NCI-H2029 (cell line): ENCODE results near the gene DLG1.

Experiments used
- DNase-seq: peaks from one replicate; lab custom pipeline; 2025; lab: John Stamatoyannopoulos, UW

DLG1 gene

GRCh38 chr3:197028728-197029510 is 269.5 kb downstream of the DLG1 start:
- peak; percentile 11 for DNase-seq

GRCh38 chr3:197027896-197028727 is 270.3 kb downstream of the DLG1 start:
- DNase-seq = no peak

GRCh38 chr3:197027151-197027895 is 271.1 kb downstream of the DLG1 start:
- DNase-seq = no peak

- DNase-seq = no peak
Observed at GRCh38 chr3:197026481-197026866, 271.9 kb downstream of the DLG1 start.

GRCh38 chr3:197025736-197026480 is 272.5 kb downstream of the DLG1 start:
- no peak for DNase-seq

GRCh38 chr3:197024881-197025735 is 273.3 kb downstream of the DLG1 start:
- no peak for DNase-seq

GRCh38 chr3:197023998-197024651 is 274.3 kb downstream of the DLG1 start:
- peak; percentile 32 for DNase-seq

- peak; percentile 68 for DNase-seq
Observed at GRCh38 chr3:197023241-197023997, 275.0 kb downstream of the DLG1 start.

GRCh38 chr3:197022405-197023231 is 275.8 kb downstream of the DLG1 start:
- no peak for DNase-seq

GRCh38 chr3:197021729-197022404 is 276.5 kb downstream of the DLG1 start:
- no peak for DNase-seq

GRCh38 chr3:197021231-197021630 is 277.2 kb downstream of the DLG1 start:
- no peak for DNase-seq

GRCh38 chr3:197019535-197019934 is 278.9 kb downstream of the DLG1 start:
- DNase-seq = no peak

- DNase-seq = no peak
Observed at GRCh38 chr3:197019021-197019420, 279.4 kb downstream of the DLG1 start.

- DNase-seq = no peak
Observed at GRCh38 chr3:197017003-197017402, 281.4 kb downstream of the DLG1 start.

- no peak for DNase-seq
Observed at GRCh38 chr3:197015790-197016736, 282.3 kb downstream of the DLG1 start.

- DNase-seq = no peak
Observed at GRCh38 chr3:197014942-197015575, 283.4 kb downstream of the DLG1 start.
